Measurements from ENCODE around the gene SLC9A3.
"Not testable (repeated sequence)": the region's sequence is repeated elsewhere in the genome, so short reads cannot be mapped to it uniquely, and the experiment has no call there.

Gene SLC9A3

DNA sequence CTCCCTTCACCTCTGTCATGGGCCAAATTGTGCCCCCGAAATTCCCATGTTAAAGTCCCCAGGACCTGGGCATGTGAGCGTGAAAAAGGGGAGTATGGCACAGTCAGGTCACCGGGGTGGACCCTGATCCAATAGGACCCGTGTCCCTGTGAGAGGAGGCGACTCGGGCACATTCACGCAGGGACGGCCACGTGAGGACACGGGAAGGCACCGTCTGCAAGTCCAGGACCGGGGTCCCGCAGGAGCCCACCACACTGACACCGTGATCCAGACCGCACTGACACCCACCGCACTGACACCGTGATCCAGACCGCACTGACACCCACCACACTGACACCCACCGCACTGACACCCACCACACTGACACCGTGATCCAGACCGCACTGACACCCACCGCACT lies 37.7 kb downstream of the SLC9A3 start:
- DNase-seq = not testable (repeated sequence)

DNA sequence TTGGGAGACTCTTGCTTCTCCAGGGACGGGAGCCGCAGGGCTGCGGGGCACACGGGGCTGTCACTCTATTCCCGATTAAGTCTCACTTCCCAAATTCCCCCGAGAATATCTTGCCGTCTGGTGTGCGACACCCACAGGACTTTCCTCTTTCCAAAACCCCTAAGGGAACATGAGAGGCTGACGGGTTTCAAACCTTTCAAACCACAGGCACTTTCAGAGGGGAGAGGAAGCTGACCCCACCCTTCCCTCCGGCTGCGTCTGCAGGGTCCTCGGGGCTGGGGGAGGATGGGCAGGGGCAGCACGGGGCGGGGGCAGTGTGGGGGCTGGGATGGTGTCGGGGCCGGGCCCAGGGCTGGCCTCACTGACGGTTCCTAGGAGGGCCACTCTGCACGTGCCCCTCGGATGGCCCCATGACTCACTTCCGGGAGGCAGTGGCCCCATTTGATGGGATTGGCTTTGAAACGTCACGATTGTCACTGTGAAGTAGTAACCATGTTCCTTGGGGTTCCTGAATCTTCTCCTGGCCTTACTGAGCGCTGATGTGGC lies 38.2 kb downstream of the SLC9A3 start:
- no peak for DNase-seq

DNA sequence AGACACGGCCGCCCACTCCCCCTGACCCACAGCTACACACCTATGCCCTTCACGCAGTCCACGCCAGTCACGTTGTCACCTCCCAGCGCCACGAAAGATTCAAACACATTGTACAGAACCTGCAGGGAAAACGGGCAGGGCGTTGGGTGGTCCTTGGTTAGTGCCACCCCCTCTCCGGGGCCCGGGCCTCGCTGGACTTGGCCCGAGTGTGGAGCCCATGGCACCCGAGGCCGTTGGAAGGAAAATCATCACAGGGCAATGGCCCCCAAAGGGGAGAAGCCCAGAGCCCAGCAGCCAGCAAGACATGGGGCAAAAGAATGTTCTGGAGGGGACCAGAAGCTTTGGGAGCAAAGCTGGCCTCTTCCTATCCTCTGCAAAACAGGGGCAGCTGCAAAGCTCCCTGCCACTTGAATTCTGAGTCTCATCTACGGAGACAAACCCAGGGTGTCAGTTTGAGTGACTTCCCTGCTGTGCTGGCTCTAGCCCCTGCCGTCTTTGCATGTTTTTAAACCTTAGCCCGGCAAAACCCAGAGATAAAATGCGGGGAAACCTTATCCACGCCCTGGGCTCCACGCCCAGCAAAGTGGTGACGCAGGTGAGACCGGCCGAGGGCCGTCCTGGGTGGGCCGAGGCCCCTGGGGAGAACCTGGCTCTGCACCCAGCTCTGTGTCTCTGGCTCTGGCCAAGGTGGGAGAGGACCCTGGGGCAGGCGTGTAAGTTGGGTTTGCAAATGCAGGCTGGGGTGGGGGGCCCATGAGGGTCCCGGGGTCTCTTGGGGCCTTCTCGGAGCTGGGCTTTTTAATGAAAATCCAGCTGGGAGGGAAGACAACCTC lies 38.9 kb downstream of the SLC9A3 start:
- no peak for DNase-seq

DNA sequence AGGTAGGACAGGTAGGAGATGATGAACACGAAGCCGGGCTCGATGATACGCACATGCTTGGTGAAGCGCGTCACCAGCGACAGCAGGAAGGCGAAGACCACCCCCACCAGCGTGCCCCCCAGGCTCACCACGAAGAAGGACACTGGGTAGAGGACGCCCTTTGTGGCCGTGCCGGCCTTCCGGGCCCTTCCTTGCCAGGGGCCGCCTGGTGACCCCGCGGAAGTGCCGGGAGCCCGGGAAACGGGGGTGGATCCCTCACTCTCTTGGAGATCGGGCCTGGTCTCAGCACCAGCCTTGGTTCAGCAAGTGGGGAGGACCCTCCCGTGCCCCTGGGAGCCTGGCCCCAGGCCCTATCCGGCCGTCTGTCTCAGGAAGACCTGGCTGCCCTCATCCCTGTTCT lies 39.7 kb downstream of the SLC9A3 start:
- DNase-seq = no peak

DNA sequence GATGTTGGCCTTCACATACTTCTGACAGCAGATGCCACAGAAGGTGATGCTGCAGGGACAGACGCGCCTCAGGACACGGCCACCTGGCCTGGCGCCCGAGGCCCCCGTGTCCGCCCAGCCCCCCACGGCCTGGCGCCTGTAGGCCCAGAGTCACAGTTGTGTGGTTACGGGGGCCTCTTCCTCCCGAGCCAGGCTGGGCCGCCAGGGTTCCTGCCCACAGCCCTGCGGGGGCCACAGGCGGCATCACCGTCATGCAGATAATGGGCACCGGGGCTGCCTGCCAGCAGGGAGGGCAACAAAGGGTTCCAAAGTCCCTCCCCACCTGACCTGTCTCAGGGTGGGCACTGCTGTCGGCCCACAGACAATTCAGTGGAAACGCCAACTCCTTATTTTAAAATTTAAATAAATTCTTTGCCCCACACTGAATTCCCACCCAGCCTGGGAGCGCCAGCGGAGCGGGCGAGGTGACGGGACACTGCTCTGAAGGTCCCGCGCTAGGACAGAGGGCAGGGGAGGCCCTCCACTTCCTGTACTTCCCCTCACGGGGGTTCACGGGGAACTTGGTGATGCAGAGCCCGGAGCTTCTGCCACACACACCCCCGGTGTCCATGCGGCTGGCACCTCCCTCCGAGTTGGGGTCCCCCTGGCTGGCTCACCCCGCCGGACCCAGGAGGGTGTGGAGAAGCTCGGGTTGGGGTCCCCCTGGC lies 40.7 kb downstream of the SLC9A3 start:
- DNase-seq = no peak

DNA sequence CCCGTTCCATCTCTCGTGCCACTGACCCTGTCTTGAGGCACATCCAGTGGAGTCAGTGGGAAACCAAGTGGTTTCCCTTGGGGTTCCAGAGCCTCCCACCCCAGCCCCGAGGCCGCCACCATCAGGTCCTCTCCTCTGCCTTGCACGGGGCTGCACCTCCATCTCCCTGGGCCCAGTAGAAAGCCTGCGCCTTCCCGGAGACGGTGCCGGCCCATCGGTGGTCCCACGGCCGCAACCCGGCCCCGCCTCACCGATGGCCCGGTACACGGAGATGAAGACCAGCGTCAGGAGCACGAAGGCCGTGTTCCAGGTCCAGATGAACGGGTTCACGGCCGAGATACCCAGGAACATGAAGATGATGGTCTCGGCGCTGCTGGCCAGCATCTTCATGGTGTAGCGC lies 41.2 kb downstream of the SLC9A3 start:
- no peak for DNase-seq

DNA sequence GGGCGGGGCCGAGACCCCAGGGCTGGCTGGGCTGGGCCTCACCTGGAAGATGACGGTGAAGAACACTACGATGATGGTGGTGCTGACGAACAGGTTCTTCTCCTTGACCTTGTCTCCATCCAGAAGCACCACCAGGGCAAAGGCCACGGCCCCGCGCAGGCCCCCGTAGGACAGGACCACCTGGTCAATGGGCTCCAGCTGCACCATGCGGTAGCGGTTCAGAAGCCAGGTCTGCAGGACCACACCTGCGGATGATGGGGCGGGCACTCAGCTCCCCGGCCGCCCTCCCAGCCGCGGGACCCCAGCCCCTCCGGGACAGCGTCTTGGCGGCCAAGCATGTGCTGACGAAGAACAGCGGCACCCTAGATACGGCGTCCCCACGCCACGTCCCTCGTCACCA lies 41.7 kb downstream of the SLC9A3 start:
- no peak for DNase-seq

DNA sequence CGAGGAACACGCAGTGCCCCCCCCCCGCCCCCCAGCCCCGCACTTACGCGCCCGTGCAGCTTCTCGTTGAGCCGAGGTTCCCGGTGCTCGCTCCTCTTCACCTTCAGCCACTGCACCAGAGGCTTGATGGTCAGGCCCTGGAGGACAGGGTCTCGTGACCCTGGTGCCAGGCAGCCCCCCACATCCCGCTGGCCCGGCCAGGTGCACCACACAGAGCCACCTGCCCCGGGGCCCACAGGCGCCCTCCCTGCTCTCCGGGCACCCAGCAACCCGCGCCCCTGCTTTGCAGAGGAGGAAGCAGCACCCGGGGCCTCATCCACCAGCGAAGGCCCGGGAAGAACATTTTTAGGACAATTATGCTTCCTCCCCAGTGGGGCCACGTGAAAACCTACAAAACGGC lies 42.2 kb downstream of the SLC9A3 start:
- DNase-seq = no peak

DNA sequence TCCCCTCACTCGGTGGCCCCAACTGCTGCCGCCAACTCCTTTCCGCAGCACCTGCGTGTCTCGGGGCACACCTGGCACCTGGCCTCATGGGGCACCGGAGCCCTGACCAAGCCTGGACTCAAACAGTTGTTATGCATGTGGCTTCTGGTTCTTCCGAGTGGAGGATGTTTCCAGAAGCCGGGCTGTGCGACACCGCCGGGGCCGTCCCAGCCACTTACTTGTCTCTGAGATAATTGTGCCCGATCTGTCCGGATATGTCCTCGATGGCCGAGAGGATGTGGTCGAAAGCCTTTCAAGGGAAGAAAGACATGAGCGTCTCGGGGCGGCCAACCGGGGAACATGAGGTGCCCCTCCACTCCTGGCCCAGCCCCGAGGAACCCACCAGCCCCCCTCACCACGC lies 42.9 kb downstream of the SLC9A3 start:
- DNase-seq = no peak

DNA sequence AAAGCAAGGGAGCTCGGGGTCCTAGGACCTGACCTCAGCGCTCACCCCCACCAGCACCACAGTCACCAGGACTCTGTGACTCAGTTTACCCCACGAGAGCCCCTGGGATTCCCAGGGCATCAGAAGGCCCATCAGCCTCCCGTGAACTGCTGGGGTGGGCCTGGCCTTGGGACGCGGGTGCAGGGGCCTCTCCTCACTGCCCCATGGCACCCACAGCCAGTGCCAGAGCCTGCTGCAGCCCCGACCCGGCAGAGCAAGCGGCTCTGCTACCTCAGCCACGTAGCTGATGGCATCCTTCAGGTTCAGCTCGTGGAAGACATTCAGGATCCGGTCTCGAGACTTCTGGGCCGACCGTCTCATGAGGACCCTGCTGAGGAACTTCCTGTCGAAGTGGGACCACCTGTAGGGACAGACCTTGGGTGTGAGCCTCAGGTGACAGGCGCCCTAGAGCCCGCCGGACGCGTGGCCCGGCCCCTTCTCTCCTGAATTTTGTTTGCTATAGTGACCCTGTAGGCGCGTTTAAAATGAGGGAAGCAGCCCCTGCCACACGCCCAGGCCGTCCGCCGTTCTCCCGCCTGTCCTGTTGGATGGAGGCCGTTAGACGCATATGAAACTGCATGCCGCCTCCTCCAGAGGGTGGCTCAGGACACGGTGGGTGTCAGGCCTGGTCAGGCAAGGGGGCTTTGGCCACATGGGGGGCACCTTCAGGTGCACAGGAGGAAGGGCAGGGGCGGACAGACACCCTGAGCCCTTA lies 44.5 kb downstream of the SLC9A3 start:
- no peak for DNase-seq

DNA sequence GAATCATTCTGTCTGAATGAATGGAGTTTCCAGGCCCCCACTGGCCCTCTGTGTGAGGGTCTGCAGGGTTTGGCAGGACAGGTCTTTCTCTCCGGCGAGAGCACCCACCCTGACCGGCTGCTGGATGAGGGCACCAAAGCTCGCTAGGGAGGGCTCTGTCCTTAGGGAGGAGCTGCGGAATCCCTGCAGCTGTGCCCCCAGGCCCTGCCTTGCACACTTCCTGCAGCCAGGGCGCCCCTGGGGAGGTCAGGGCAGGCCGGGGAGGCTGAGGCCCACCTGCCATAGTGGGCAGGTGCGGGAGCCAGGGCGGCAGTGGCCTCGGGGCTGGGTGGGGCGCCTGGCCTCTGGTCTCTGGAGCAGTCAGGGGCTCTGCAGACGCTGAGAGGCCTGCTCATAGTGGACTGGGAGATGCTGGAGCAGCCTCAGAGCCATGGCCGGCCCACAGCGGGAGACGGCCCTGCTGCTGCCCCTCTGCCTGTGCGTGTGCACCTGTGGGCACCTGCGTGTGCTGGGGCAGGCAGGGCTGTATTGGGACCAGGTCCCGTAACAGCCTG lies 45.2 kb downstream of the SLC9A3 start:
- DNase-seq = no peak

DNA sequence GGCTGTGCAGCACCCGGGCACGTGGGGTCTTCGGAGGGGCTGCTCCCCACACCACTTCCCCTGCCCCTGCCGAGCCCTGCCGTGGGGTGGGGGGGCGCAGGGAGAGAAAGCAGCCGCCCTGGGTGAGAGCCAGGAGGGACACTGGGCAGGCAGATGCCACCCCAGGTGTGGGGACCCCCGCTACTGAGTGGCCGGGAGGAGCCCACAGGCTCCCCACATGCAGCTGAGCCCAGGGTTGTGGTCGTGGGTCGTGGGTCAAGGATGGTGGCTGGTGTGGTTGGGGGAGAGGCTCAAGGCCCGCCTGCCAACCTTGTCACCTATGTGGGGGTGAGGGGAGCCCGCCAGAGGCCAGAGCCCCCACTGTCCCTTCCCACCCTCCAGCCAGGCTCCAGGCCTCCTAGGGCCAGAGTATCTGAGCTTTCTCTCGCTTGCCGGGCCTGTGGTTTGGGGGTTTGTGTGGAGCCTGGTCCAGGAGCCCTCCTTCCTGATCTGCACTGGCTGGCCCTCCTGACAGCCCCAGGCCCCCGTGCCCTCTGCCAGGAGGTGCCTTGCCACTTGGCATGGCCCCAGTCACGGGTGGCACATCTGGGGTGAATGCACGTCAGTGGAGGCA lies 45.8 kb downstream of the SLC9A3 start:
- no peak for DNase-seq

DNA sequence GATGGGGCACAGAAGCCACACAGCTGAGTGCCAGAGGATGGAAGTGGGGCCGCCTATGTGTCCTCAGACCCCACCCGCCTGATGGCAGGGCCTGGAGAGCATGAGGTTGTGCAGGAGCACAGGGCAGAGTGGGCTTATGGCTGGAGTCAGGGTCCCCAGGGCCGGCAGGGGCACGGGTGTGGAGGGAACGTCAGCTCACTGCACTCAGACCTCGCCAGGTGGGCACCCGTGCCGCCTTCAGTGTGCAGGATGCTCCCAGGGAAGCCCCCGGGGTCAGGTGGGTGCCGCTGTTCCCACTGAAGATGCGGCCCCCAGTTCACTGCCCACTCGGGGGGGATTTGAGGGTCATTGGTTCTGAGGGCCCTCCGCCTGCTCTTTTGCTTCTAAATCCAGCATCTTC lies 46.4 kb downstream of the SLC9A3 start:
- no peak for DNase-seq

DNA sequence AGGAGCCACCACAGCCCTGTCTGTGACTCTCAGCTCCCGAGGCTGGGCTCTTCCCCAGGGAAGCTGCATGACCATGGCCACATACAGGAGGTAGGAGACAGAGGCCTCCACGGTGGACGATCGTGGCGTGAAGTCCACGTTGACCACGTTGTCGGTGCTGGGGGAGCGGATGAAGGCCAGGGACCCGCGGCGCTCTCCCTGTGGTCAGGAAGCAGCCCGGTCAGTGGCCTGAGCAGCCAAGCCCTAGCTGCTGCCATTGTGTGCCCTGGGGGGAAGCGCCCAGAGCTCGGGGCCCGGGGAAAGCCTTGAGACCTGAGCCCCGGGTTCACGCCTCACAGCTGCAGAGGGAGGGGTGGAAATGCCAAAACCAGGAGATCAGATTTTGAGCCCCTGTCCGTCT lies 47.0 kb downstream of the SLC9A3 start:
- DNase-seq = no peak

DNA sequence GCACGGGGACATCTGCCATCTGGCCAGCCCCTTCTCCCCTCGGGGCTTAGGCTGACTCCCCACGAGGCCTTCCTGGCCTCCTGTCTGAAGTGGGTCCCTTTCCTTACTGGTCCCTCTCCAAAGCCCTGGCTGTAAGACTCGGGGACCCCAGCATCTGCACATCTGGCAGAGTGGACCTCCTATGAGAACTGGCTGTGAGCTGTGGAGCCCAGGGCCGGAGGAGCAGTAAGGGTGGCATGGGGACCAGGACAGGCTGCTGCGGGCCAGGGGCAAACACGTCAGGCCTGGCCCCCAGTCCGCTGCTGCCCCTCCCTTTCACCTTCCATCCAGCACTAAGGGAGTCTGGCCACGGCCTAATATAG lies 47.5 kb downstream of the SLC9A3 start:
- DNase-seq = no peak

DNA sequence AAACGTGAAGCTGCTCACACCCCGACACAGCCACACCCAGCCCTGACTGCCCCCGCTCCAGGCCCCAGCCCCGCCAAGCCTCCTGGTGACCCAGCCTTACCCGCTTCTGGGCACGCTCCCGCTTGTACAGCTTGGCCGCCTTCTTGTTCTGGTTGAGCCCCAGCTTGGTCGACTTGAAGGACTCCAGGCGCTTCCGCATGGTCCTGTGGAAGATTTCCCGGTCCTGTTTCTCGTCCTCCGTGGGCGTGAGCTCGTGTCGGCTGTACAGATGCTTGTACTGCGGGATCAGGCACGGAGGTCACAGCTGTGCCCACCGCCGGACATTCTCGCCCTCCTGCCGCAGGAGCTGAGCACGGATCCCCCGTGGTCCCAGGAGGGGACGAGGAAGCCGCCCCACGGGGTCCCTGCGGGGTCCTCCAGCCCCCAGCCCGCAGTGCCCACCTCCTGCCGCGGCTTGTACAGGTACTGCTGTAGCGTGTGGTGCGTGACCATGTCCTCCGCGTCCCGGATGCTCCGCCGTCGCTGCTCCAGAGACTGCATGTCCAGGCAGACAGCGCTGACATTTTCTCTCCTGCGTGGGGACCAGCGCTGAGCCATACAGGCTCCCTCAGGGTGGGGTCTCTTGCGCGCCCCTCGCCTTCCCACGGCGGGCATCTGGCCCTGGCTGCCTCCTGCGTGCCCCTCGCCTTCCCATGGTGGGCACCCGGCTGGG lies 48.0 kb downstream of the SLC9A3 start:
- DNase-seq = no peak

DNA sequence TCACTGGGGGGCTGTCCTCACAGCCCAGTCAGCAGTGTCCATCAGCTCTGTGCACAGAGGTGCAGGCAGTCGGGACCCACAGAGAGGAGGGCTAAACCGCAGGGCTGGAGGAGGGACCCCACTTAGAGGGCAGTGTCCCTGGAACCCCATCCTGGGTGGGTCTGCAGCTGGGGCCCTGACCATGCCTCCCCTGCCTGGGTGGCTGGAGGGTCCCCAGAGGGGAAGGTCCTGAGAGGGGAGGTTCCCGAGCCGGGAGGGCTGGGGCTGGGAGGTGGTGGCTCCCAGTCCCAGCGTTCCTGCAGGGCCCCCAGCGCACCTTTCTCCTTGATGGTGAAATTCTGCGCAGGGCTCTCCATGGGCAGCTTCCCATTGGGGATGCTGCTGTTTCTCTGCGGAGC lies 48.5 kb downstream of the SLC9A3 start:
- no peak for DNase-seq

DNA sequence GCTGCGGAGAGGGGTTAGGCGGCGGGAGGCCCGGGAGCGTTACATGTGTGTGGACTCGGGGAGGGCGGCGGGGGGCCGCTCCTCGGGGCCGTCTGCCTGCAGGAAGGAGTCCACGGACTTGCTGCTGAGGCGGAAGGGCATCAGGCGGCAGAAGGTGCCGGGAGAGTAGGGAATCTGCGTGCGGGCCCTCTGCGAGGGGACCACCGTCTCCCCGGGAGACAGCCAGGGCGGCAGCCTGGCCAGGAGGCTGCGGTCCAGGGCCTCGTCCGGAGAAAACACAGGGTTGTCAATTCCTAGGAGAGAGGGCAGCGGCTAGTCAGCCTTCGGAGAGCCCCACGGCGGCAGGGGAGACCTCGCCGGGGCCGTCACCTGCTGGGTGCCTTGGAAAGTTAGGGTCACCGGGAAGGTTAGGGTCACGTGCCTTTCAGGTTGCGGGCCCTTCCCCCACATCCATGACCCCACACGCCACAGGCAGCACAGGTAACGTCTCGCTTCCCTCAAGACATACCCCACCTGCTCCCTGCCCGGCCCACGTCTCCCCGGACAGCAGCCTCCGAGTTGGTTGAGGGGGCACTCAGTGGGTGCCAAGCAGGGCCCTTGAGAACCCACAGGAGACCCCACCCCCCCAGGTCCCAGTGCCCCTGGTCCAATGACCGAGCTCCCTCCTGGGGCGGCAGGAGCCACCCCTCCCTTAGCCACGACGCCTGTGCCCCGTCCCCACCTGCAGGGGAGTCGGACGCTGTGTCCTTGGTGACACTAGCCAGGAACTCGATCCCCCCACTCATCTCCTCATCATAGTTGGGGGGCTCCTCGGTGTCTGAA lies 49.2 kb downstream of the SLC9A3 start:
- no peak for DNase-seq

DNA sequence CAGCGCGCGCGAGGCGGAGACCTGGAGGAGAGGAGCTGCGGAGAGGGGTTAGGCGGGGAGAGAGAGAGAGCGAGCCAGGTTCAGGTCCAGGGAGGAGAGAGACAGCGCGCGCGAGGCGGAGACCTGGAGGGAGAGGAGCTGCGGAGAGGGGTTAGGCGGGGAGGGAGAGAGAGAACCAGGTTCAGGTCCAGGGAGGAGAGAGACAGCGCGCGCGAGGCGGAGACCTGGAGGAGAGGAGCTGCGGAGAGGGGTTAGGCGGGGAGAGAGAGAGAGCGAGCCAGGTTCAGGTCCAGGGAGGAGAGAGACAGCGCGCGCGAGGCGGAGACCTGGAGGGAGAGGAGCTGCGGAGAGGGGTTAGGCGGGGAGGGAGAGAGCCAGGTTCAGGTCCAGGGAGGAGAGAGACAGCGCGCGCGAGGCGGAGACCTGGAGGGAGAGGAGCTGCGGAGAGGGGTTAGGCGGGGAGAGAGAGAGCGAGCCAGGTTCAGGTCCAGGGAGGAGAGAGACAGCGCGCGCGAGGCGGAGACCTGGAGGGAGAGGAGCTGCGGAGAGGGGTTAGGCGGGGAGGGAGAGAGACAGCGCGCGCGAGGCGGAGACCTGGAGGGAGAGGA lies 49.9 kb downstream of the SLC9A3 start:
- not testable (repeated sequence) for DNase-seq

DNA sequence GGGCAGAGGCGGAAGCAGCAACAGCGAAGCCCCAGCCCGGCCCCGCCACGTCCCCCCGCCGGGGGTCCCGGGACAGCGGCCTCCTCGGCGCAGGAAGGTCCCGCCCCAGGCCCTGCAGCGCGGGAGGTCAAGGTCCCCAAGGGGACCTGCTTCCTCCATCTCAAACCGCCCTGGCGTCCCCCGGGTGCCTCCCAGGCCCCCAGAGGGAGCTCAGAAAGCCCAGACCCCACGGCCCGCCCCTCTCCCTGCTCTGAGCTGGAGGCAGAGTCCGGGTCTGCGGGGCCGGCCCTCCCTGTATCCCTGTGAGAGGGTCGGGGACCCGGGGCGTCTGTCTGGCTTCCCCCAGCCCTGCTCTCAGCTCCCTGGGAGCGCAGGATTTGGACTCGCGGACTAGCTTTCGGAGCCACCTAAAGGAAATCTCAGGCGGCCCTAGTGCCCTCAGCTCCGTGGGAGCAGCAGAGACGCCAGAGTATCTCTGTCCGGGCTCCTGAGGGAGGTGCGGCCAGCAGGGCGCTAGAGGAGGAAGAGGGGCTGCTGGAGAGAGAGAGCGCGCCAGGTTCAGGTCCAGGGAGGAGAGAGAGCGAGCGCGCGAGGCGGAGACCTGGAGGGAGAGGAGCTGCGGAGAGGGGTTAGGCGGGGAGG lies 50.6 kb downstream of the SLC9A3 start:
- DNase-seq = no peak
